AG09319 (cell line): ENCODE data around the gene YY1.

Experiments used
- DNase-seq: peaks from one replicate; pipeline ENCODE4 v3.0.0-alpha.2; 2010; ENCODE audit warnings: low read depth; ENCODE audit errors: extremely low read depth
- TF ChIP-seq, protein P1 (sequence below): IDR thresholded peaks from 2 replicates; pipeline ENCODE4 v1.5.1; 2011; ENCODE audit warnings: low read depth, mild to moderate bottlenecking, inconsistent platforms, low read length, moderate library complexity

Gene YY1

GRCh38 chr14:100313464-100314230, 74.7 kb downstream of the YY1 start:
- no peak for DNase-seq
- TF ChIP-seq, protein P1, sequence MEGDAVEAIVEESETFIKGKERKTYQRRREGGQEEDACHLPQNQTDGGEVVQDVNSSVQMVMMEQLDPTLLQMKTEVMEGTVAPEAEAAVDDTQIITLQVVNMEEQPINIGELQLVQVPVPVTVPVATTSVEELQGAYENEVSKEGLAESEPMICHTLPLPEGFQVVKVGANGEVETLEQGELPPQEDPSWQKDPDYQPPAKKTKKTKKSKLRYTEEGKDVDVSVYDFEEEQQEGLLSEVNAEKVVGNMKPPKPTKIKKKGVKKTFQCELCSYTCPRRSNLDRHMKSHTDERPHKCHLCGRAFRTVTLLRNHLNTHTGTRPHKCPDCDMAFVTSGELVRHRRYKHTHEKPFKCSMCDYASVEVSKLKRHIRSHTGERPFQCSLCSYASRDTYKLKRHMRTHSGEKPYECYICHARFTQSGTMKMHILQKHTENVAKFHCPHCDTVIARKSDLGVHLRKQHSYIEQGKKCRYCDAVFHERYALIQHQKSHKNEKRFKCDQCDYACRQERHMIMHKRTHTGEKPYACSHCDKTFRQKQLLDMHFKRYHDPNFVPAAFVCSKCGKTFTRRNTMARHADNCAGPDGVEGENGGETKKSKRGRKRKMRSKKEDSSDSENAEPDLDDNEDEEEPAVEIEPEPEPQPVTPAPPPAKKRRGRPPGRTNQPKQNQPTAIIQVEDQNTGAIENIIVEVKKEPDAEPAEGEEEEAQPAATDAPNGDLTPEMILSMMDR: no peak

DNA sequence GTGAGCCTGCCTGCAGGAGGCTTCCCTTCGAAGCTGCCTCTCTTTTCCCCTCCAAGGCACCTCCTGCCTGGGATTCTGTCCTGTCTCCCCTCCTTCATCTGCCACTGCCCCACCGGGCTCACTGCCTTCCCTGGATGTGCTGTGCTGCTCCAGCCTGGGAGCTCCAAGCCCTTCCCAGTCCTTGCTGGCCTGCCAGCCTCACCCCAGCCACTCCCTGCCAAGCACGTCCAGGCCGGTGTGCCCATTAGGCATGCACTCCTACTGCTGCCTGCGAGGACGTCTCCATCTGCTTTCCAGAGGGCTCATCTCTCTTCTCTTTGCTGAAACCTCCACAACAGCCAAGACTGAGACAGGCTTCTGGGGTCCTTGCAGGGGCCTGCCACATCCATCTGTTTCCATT, 75.8 kb downstream of the YY1 start:
- no peak for DNase-seq
- TF ChIP-seq, protein P1: no peak

DNA sequence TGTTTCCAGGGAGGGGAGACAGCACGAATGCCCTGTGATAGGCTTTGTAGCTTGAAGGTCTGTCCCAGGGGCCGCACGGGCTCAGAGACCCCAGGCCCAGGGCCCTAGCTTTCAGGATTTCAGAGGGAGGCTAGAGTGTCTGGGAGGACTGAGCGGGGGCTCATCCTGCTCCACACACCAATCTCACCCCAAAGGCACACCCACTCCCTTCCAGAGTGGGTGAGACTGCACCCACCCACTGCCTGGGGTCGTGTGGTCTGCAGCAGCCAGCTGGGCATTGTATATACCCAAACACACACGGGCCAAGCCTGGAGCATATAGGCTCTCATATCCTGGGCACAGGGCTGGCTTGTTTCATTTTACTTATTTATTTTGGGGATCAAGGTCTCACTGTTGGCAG, 78.4 kb downstream of the YY1 start:
- TF ChIP-seq, protein P1: no peak
- no peak for DNase-seq

DNA sequence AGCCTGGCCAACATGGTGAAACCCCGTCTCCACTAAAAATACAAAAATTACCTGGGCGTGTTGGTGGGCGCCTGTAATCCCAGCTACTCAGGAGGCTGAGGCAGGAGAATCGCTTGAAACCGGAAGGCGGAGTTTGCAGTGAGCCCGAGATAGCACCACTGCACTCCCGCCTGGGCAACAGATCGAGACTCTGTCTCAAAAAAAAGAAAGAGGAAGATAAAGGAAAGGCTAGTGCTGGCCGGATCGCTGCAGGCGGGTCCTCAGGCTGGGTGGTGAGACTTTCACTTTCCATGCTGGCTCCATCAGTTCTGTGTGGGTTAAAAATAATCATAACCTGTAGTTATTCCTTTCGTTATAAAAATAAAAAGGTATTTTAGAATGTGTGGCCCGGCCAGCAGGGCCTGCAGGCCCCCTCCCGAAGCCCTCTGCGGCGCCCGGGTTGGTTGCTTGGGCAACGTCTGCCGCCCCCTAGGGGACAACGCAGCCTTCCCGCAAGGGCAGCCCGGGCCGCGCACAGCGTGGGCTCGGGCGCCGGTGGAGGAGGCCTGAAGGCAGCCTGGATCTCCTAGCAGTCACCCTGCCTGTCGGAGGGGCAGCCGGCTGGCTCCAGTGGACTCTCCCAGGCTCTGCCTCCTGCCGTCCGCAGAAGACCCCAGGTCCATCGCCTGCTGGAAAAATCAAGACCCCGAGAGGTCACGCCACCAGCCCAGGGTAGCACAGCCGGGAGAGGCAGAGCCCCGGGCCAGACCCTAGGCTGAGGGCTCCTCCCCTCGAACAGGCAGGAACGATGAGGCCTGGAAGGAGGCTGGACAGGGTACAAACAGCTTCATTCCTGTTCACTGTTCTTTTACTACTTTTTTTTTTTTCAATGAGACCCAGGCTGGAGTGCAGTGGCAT, 79.2 kb downstream of the YY1 start:
- DNase-seq: peak; percentile 25
- TF ChIP-seq, protein P1: peak; percentile 80

DNA sequence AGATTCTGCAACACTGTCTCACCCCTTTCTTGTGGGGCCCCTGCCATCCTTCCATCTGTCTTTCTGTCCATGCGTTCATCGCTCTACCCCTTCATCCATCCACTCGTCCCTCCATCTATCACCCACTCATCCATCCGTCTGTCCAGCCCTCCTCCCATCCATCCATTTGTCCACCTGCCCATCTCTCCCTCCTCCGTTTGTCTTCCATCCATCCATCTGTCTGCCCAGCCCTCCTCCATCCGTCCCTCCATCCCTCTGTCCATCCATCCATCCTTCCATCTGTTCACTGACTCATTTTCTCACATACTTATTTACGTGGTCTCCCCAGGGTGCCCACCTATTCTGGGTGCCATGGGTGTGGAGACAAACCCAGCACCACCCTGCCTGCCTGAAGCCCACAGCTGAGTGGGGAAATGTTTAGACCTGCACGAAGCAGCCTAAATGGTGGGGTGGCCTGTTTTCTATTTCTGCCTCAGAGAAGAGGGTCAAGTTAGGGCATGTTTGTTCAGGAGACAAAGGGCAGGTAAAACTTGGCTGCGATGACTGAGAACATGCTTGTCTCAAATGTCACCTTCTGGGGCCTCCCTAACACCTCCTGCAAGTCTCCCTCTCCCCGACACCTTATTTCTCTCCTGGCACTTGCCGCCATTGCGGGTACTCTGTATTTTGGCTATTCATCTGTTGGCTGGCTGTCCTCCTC, 81.4 kb downstream of the YY1 start:
- no peak for DNase-seq
- TF ChIP-seq, protein P1: no peak

- DNase-seq: no peak
- TF ChIP-seq, protein P1: no peak
These were observed 82.7 kb downstream of the YY1 start for GRCh38 chr14:100321473-100322137.
